Upper lobe of right lung (tissue), 1 donor: ENCODE results near the gene KRT25. TPM values are rescaled to one million over a fixed set of nuclear protein-coding genes. Genes with fewer than 3 reads are reported as not detected.
A peak's percentile ranks its signal among the peaks of the same experiment; 100 is the strongest.

Experiments used
- ATAC-seq: fragments of 200-7000 bp; cut with Tn5 transposase; one replicate; pipeline ENCODE4 v1.9.1; 2020; ENCODE audit warnings: mild to moderate bottlenecking, moderate library complexity
- DNase-seq: peaks from one replicate; pipeline ENCODE4 v3.0.0-alpha.2; 2020
- H3K27ac ChIP-seq: fragments of 200-600 bp; one replicate; pipeline ENCODE4 v1.8.0; 2022
- H3K27me3 ChIP-seq: fragments of 200-600 bp; one replicate; pipeline ENCODE4 v1.8.0; 2022; ENCODE audit warnings: mild to moderate bottlenecking
- H3K36me3 ChIP-seq: fragments of 200-600 bp; one replicate; pipeline ENCODE4 v1.8.0; 2022
- H3K4me1 ChIP-seq: fragments of 200-600 bp; one replicate; pipeline ENCODE4 v1.8.0; 2022
- H3K4me3 ChIP-seq: fragments of 200-600 bp; one replicate; pipeline ENCODE4 v1.8.0; 2022; ENCODE audit warnings: mild to moderate bottlenecking
- H3K9me3 ChIP-seq: fragments of 200-600 bp; one replicate; pipeline ENCODE4 v1.8.0; 2022
- intact Hi-C: fragments of 100-400 bp; cut with DNase I; formaldehyde crosslinking; loops from one replicate; pipeline ENCODE4 v1.11.0; 2022
- total RNA-seq: library from RNA; stranded (reverse); fragmentation: NEBNext Ultra II Directional; extraction: Animal tissue kit (Norgen Biotek cat#: 25700); gene quantifications from one replicate; pipeline ENCODE4 v1.2.1, GENCODE V29; 2021
- TF ChIP-seq, protein P1 (sequence below): fragments of 200-600 bp; IDR thresholded peaks from one replicate; pipeline ENCODE4 v1.8.0; 2022; ENCODE audit warnings: antibody characterized with exemption
- donor health status: DM: no; HTN: yes; CAD: no; lungs with severe emphysema.

The KRT25 gene
- total RNA-seq, 1 donor from 2014 or later = not detected

DNA sequence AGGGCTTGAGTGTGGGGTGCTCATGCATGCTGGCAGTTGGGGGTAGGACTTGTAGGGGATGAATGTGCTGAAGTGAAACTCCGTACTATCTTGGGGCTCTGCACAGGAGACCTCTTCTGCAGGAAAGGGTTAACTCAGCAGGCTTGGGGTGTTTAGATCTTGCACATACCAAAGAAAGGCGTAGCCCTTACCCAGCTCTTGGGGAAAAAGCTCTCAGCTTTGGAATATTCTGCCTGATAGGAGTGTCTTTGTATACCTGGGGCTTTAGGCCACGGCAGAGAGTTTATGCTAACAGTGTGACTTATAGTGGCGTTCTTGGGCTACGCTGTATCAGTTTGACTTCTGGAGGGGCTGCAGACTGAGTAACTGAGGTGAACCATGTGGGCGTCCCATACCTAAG is 21.1 kb downstream of the KRT25 start:
- intact Hi-C loops = no loop called here
- H3K27me3 ChIP-seq = no peaks in the 10 kb centered on the region
- no peaks in the 10 kb centered on the region for H3K36me3 ChIP-seq
- ATAC-seq (no peak), DNase-seq (no peak)
- no peaks in the 10 kb centered on the region for H3K4me1 ChIP-seq
- no peaks in the 10 kb centered on the region for H3K9me3 ChIP-seq
- no peak overlapping the region for H3K4me3 ChIP-seq
- H3K27ac ChIP-seq = no peak overlapping the region
- TF ChIP-seq, protein P1, sequence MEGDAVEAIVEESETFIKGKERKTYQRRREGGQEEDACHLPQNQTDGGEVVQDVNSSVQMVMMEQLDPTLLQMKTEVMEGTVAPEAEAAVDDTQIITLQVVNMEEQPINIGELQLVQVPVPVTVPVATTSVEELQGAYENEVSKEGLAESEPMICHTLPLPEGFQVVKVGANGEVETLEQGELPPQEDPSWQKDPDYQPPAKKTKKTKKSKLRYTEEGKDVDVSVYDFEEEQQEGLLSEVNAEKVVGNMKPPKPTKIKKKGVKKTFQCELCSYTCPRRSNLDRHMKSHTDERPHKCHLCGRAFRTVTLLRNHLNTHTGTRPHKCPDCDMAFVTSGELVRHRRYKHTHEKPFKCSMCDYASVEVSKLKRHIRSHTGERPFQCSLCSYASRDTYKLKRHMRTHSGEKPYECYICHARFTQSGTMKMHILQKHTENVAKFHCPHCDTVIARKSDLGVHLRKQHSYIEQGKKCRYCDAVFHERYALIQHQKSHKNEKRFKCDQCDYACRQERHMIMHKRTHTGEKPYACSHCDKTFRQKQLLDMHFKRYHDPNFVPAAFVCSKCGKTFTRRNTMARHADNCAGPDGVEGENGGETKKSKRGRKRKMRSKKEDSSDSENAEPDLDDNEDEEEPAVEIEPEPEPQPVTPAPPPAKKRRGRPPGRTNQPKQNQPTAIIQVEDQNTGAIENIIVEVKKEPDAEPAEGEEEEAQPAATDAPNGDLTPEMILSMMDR = no peak

DNA sequence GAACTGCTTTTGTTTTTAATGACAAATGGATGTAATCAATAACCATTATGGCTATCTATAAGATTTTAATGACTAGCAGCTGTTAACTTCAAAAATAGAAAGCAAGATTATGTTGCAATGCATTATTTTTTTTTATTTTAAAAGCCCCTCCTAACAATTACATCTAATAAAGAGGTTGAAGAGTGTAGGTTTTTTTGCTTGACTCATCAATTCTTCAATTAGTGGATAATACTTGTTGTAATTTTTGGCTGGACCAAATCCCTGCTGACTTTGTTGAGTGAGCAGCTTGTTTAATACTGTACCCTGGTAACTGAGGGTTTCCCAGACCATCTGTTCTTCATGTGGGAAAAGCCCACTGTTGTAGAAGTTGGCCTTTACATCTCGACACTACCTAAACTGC is 24.2 kb downstream of the KRT25 start:
- DNase-seq = no peak
- H3K27me3 ChIP-seq = no peaks in the 10 kb centered on the region
- H3K36me3 ChIP-seq = no peaks in the 10 kb centered on the region

DNA sequence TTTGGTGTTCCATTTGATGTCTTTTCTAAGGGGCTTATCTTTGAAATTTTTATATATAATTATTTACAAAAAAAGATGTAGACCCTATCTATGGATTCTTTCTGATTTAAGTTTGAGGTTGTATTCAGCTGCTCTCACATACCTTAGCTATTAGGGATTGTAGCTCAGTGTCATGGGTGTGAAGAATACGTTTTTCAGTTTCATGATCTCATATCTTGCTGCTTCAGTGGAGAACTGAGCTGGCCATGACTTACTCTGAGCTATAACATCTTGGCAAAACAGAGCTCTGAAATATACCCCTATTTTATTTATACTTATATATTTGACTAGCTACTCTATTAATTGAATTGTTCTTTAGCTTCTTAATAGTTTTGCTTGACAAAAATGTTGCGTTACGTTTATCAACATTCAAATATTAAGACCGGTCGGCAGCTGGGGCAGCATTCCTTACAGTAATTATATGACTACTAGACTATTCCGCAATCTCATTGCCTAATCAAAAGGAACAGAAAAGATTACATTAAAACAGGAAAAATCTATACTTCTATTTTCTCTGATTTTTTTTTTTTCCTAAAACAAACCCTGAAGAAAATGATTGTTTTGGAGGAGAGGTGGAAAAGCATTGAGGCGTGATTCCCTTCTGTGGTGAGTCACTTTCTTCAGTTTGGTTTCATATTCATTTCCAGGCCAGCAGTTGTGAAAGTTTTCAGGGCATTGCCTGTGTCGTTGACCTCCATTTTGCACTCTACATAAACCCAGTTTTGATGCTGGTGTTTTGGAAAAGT is 27.5 kb downstream of the KRT25 start:
- DNase-seq (no peak), ATAC-seq (no peak)
- Histone ChIP-seq H3K9me3 (no peaks in the 10 kb centered on the region), H3K4me1 (no peaks in the 10 kb centered on the region), H3K36me3 (no peaks in the 10 kb centered on the region), H3K27me3 (no peaks in the 10 kb centered on the region), H3K4me3 (no peak overlapping the region), H3K27ac (no peak overlapping the region)
- TF ChIP-seq, protein P1 = no peak
- intact Hi-C loops = no loop called here

More for the DNA sequence above, 24.2 kb downstream of the KRT25 start:
- intact Hi-C loops = no loop called here
- H3K4me3 ChIP-seq = no peak overlapping the region
- no peaks in the 10 kb centered on the region for H3K4me1 ChIP-seq
- H3K9me3 ChIP-seq = no peaks in the 10 kb centered on the region
- TF ChIP-seq, protein P1 = no peak
- no peak overlapping the region for H3K27ac ChIP-seq
- no peak for ATAC-seq

DNA sequence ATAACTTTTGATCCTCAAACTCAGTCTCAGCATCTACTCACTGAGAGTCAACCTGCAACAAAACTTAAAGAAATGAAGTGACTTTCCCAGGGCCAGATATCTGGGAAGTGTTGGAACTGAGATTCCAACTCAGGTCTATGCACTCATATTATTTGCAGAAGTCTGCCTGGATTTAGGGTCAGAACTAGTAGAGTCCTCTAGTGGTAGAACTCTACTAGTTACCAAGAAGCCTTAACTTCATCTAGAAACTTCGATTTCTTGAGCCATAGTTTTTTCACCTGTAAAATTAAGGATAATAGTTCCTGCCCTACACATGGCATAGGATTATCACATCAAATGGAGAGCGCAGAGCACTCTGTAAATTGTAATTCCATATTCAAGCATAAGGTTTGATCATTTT is 28.2 kb downstream of the KRT25 start:
- Histone ChIP-seq H3K4me3 (no peak overlapping the region), H3K36me3 (no peaks in the 10 kb centered on the region), H3K27me3 (no peaks in the 10 kb centered on the region), H3K4me1 (no peaks in the 10 kb centered on the region), H3K27ac (no peak overlapping the region), H3K9me3 (no peaks in the 10 kb centered on the region)
- intact Hi-C loops = no loop called here
- TF ChIP-seq, protein P1 = peak; percentile 51
- DNase-seq (no peak), ATAC-seq (peak; percentile 68)

DNA sequence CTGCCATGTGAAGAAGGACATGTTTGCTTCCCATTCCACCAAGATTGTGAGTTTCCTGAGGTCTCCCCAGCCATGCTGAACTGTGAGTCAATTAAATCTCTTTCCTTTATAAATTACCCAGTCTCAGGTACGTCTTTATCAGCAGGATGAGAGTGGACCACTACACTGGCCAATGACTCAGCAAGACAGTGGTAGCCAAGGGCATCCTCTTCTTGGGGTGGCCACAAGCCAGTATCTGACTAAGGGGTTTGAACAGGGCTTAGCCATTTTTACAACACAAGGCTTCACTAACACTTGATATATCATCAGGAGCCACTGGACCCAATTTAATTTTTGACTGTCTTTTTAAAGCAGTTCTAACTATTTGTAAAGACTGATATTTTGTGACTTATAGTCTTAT is 30.5 kb downstream of the KRT25 start:
- H3K4me3 ChIP-seq = no peak overlapping the region
- H3K36me3 ChIP-seq = no peaks in the 10 kb centered on the region
- ATAC-seq (no peak), DNase-seq (no peak)
- H3K27ac ChIP-seq = no peak overlapping the region
- no peaks in the 10 kb centered on the region for H3K9me3 ChIP-seq
- H3K4me1 ChIP-seq = no peaks in the 10 kb centered on the region
- TF ChIP-seq, protein P1 = no peak
- no peaks in the 10 kb centered on the region for H3K27me3 ChIP-seq
- intact Hi-C loops = no loop called here

DNA sequence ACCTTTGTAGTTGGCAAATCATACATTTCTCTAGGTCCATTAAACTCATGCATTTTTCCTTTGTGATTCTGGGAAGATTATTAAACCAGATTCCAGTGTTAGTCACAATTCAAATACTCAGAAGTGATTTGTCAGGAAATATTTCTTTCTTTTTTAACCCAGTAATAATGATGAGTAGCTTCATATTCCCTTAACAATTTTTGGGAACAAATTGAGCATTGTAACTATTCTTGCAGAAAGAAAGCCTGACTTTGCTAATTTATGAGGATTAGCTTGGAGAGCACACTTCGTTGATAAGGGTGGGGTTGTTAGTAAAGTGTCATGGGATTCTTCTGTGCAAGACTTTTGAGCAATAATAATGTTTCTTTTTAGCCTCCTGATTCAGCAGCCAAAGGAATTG is 32.9 kb downstream of the KRT25 start:
- no peak overlapping the region for H3K27ac ChIP-seq
- H3K27me3 ChIP-seq = no peaks in the 10 kb centered on the region
- H3K4me1 ChIP-seq = no peaks in the 10 kb centered on the region
- TF ChIP-seq, protein P1 = no peak
- ATAC-seq (no peak), DNase-seq (no peak)
- no peak overlapping the region for H3K4me3 ChIP-seq
- H3K36me3 ChIP-seq = no peaks in the 10 kb centered on the region
- no peaks in the 10 kb centered on the region for H3K9me3 ChIP-seq
- intact Hi-C loops = no loop called here
